Measurements from ENCODE around the gene FOXJ1.

FOXJ1 gene

DNA sequence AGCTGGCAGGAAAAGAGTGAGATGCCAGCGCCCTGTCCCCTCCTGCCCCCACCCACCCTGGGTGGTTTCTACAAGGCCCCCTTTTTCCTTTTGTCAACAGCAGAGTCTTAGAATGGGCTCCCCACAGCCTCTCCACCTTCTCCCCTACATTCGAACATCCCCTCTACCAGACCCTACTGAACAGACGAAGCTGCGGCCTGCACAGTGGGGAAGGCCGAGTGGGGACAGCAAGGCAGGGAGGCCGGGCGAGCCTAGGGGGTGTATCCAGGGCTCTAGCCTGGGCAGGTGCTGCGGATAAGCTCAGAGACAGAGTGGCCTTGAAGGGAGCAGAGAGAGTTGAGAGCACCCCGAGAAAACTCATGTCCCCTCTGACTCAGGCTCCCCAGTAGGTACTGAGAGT, 54.7 kb downstream of the FOXJ1 start:
- ChIA-PET POLR2A (interaction anchor here (1.8 kb wide), 1 partner anchor 10 kb away, joined by 6 read pairs; no protein-coding TSS in a partner anchor), CTCF (interaction anchor here (0.6 to 1.9 kb wide), 3 partner anchors 9 to 82 kb away, joined by 3 to 5 read pairs (median 3); no protein-coding TSS in a partner anchor)
- TF ChIP-seq ZNF701 (tag by site-specific recombination; IDR thresholded peaks at IDR 0.05) (no peak), FEZF1 (tag by site-specific recombination; IDR thresholded peaks at IDR 0.05) (no peak), SCRT2 (tag by site-specific recombination; IDR thresholded peaks at IDR 0.05) (no peak), ZNF677 (tag by site-specific recombination; IDR thresholded peaks at IDR 0.05) (no peak), ZNF48 (tag by site-specific recombination; IDR thresholded peaks at IDR 0.05) (no peak), ZNF391 (tag by site-specific recombination; IDR thresholded peaks at IDR 0.05; ENCODE audit: borderline replicate concordance, low read depth) (no peak), ZFHX2 (tag by site-specific recombination; conservative IDR thresholded peaks at IDR 0.05) (no peak), ZNF394 (tag by site-specific recombination; IDR thresholded peaks at IDR 0.05; ENCODE audit: borderline replicate concordance) (no peak), ZNF350 (tag by site-specific recombination; IDR thresholded peaks at IDR 0.05) (no peak), ZNF132 (tag by site-specific recombination; IDR thresholded peaks at IDR 0.05; ENCODE audit: borderline replicate concordance) (no peak), MEIS1 (CRISPR knock-in tag; IDR thresholded peaks at IDR 0.05; ENCODE audit: borderline replicate concordance) (no peak)
- TF ChIP-seq, protein P1, sequence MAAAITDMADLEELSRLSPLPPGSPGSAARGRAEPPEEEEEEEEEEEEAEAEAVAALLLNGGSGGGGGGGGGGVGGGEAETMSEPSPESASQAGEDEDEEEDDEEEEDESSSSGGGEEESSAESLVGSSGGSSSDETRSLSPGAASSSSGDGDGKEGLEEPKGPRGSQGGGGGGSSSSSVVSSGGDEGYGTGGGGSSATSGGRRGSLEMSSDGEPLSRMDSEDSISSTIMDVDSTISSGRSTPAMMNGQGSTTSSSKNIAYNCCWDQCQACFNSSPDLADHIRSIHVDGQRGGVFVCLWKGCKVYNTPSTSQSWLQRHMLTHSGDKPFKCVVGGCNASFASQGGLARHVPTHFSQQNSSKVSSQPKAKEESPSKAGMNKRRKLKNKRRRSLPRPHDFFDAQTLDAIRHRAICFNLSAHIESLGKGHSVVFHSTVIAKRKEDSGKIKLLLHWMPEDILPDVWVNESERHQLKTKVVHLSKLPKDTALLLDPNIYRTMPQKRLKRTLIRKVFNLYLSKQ (tag by site-specific recombination; IDR thresholded peaks at IDR 0.05; ENCODE audit: borderline replicate concordance), result no peak
- TF ChIP-seq, protein P2, sequence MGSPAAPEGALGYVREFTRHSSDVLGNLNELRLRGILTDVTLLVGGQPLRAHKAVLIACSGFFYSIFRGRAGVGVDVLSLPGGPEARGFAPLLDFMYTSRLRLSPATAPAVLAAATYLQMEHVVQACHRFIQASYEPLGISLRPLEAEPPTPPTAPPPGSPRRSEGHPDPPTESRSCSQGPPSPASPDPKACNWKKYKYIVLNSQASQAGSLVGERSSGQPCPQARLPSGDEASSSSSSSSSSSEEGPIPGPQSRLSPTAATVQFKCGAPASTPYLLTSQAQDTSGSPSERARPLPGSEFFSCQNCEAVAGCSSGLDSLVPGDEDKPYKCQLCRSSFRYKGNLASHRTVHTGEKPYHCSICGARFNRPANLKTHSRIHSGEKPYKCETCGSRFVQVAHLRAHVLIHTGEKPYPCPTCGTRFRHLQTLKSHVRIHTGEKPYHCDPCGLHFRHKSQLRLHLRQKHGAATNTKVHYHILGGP (tag by site-specific recombination; IDR thresholded peaks at IDR 0.05), result no peak
- TF ChIP-seq, protein P3, sequence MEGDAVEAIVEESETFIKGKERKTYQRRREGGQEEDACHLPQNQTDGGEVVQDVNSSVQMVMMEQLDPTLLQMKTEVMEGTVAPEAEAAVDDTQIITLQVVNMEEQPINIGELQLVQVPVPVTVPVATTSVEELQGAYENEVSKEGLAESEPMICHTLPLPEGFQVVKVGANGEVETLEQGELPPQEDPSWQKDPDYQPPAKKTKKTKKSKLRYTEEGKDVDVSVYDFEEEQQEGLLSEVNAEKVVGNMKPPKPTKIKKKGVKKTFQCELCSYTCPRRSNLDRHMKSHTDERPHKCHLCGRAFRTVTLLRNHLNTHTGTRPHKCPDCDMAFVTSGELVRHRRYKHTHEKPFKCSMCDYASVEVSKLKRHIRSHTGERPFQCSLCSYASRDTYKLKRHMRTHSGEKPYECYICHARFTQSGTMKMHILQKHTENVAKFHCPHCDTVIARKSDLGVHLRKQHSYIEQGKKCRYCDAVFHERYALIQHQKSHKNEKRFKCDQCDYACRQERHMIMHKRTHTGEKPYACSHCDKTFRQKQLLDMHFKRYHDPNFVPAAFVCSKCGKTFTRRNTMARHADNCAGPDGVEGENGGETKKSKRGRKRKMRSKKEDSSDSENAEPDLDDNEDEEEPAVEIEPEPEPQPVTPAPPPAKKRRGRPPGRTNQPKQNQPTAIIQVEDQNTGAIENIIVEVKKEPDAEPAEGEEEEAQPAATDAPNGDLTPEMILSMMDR (tag by site-specific recombination; IDR thresholded peaks at IDR 0.05), result no peak
- TF ChIP-seq, protein P4, sequence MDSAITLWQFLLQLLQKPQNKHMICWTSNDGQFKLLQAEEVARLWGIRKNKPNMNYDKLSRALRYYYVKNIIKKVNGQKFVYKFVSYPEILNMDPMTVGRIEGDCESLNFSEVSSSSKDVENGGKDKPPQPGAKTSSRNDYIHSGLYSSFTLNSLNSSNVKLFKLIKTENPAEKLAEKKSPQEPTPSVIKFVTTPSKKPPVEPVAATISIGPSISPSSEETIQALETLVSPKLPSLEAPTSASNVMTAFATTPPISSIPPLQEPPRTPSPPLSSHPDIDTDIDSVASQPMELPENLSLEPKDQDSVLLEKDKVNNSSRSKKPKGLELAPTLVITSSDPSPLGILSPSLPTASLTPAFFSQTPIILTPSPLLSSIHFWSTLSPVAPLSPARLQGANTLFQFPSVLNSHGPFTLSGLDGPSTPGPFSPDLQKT (IDR thresholded peaks at IDR 0.05; ENCODE audit: borderline replicate concordance, low read depth, low read length), result no peak
- Histone ChIP-seq H3K4me1 (ENCODE audit: control insufficient read depth, insufficient read depth, low read length) (peaks cover 13% of the 10 kb centered on the region), H3K36me3 (ENCODE audit: control insufficient read depth in 2 of 2, insufficient read depth in 1 of 2, low read length in 2 of 2) (peaks cover 4 to 99% of the 10 kb centered on the region in 2 experiments; a peak in 2 of 3 replicates), H3K27ac (ENCODE audit: extremely low read depth, low read depth, low read length) (0 out of 2 replicates have a peak overlapping the region, but pooled peaks have one; percentile 24), H3K9me3 (ENCODE audit: control insufficient read depth, insufficient read depth, low read depth, low read length) (no peaks in the 10 kb centered on the region), H3K4me3 (ENCODE audit: low read depth, low read length) (no peak overlapping the region)

Data from HEK293 (cell line).